ENCODE data around the gene TWSG1.

Gene TWSG1

GRCh38 chr18:9433671-9434121 lies 99.1 kb downstream of the TWSG1 start:
- H3K4me2 ChIP-seq (ENCODE audit: low read depth, low read length, poor library complexity, severe bottlenecking) = no peak overlapping the region
- no peaks in the 10 kb centered on the region for H4K20me1 ChIP-seq (ENCODE audit: insufficient read depth, low read length, poor library complexity, severe bottlenecking)
- no peak overlapping the region for H2AFZ ChIP-seq (ENCODE audit: low read length)
- H3F3A ChIP-seq (ENCODE audit: low read depth) = no peaks in the 10 kb centered on the region
- TF ChIP-seq CTCF (conservative IDR thresholded peaks at IDR 0.05; ENCODE audit: low read length) (no peak), EZH2phosphoT487 (IDR thresholded peaks at IDR 0.05; ENCODE audit: borderline replicate concordance) (no peak)
- H3K79me2 ChIP-seq (ENCODE audit: insufficient read depth, low read length) = no peaks in the 10 kb centered on the region
- no peaks in the 10 kb centered on the region for H3K9me3 ChIP-seq (ENCODE audit: insufficient read depth, low read depth, low read length)
- H3K27me3 ChIP-seq (ENCODE audit: insufficient read depth, low read length, poor library complexity, severe bottlenecking) = no peaks in the 10 kb centered on the region
- no peaks in the 10 kb centered on the region for H3K9me2 ChIP-seq (replicated peaks; ENCODE audit: low read depth, low read length)
- no peak overlapping the region for H3K4me3 ChIP-seq (ENCODE audit: low read length, poor library complexity, severe bottlenecking)
- H3K9ac ChIP-seq (ENCODE audit: low read depth, low read length, poor library complexity, severe bottlenecking) = no peak overlapping the region
- no peaks in the 10 kb centered on the region for H3K36me3 ChIP-seq (ENCODE audit: insufficient read depth, low read length)
- no peaks in the 10 kb centered on the region for H3K4me1 ChIP-seq (ENCODE audit: insufficient read depth, low read length, poor library complexity, severe bottlenecking)

GRCh38 chr18:9434122-9434701 lies 99.6 kb downstream of the TWSG1 start:
- no peaks in the 10 kb centered on the region for H3K9me3 ChIP-seq (ENCODE audit: insufficient read depth, low read depth, low read length)
- H3K36me3 ChIP-seq (ENCODE audit: insufficient read depth, low read length) = no peaks in the 10 kb centered on the region
- no peak overlapping the region for H3K4me3 ChIP-seq (ENCODE audit: low read length, poor library complexity, severe bottlenecking)
- H3K9me2 ChIP-seq (replicated peaks; ENCODE audit: low read depth, low read length) = no peaks in the 10 kb centered on the region
- H3K4me2 ChIP-seq (ENCODE audit: low read depth, low read length, poor library complexity, severe bottlenecking) = no peak overlapping the region
- no peaks in the 10 kb centered on the region for H3K27me3 ChIP-seq (ENCODE audit: insufficient read depth, low read length, poor library complexity, severe bottlenecking)
- no peaks in the 10 kb centered on the region for H3F3A ChIP-seq (ENCODE audit: low read depth)
- H2AFZ ChIP-seq (ENCODE audit: low read length) = no peak overlapping the region
- no peak for TF ChIP-seq CTCF (conservative IDR thresholded peaks at IDR 0.05; ENCODE audit: low read length)
- no peak for TF ChIP-seq EZH2phosphoT487 (IDR thresholded peaks at IDR 0.05; ENCODE audit: borderline replicate concordance)
- H3K4me1 ChIP-seq (ENCODE audit: insufficient read depth, low read length, poor library complexity, severe bottlenecking) = no peaks in the 10 kb centered on the region
- H4K20me1 ChIP-seq (ENCODE audit: insufficient read depth, low read length, poor library complexity, severe bottlenecking) = no peaks in the 10 kb centered on the region
- no peaks in the 10 kb centered on the region for H3K79me2 ChIP-seq (ENCODE audit: insufficient read depth, low read length)
- H3K9ac ChIP-seq (ENCODE audit: low read depth, low read length, poor library complexity, severe bottlenecking) = no peak overlapping the region

GRCh38 chr18:9435041-9435440 lies 100.5 kb downstream of the TWSG1 start:
- TF ChIP-seq CTCF (conservative IDR thresholded peaks at IDR 0.05; ENCODE audit: low read length) (no peak), EZH2phosphoT487 (IDR thresholded peaks at IDR 0.05; ENCODE audit: borderline replicate concordance) (no peak)
- H2AFZ ChIP-seq (ENCODE audit: low read length) = no peak overlapping the region
- no peaks in the 10 kb centered on the region for H3K9me3 ChIP-seq (ENCODE audit: insufficient read depth, low read depth, low read length)
- no peaks in the 10 kb centered on the region for H3K4me1 ChIP-seq (ENCODE audit: insufficient read depth, low read length, poor library complexity, severe bottlenecking)
- H4K20me1 ChIP-seq (ENCODE audit: insufficient read depth, low read length, poor library complexity, severe bottlenecking) = no peaks in the 10 kb centered on the region
- no peaks in the 10 kb centered on the region for H3K27me3 ChIP-seq (ENCODE audit: insufficient read depth, low read length, poor library complexity, severe bottlenecking)
- no peaks in the 10 kb centered on the region for H3K9me2 ChIP-seq (replicated peaks; ENCODE audit: low read depth, low read length)
- no peaks in the 10 kb centered on the region for H3K36me3 ChIP-seq (ENCODE audit: insufficient read depth, low read length)
- H3K9ac ChIP-seq (ENCODE audit: low read depth, low read length, poor library complexity, severe bottlenecking) = no peak overlapping the region
- no peaks in the 10 kb centered on the region for H3K79me2 ChIP-seq (ENCODE audit: insufficient read depth, low read length)
- H3F3A ChIP-seq (ENCODE audit: low read depth) = no peaks in the 10 kb centered on the region
- H3K4me3 ChIP-seq (ENCODE audit: low read length, poor library complexity, severe bottlenecking) = no peak overlapping the region
- H3K4me2 ChIP-seq (ENCODE audit: low read depth, low read length, poor library complexity, severe bottlenecking) = no peak overlapping the region
